ENCODE results near the gene DGLUCY. TPM values are rescaled to one million over a fixed set of nuclear protein-coding genes. Genes with fewer than 3 reads are reported as not detected.

DGLUCY gene
- total and polyA plus RNA-seq, 4 donors = 29.0 to 74.3 (median 52.1) TPM

DNA sequence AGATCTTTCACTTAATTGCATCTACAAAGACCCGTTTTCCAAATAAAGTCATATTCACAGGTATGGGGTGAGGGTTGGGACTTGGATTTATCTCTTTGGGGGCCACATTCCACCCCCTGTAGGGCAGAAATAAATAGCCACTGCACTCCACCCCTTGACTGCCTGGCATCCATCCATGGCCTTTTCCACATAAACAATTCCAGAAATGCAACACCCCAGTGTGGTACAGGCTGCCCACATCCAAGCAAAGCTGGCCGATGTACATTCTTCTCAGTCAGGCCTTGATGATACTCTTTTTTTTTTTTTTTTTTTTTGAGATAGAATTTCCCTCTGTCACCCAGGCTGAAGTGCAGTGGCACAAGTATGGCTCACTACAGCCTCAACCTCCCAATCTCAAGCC lies 12.9 kb downstream of the DGLUCY start:
- Histone ChIP-seq H3K9ac (ENCODE audit: insufficient read depth in 1 of 2, low read length in 2 of 2) (no peak overlapping the region), H3K4me1 (ENCODE audit: control insufficient read depth in 5 of 5, insufficient read depth in 5 of 5, low read length in 5 of 5) (peaks cover 0 to 9% (median 4%) of the 10 kb centered on the region in 5 donors), H3K4me3 (no peak overlapping the region), H3K36me3 (ENCODE audit: control insufficient read depth in 4 of 4, insufficient read depth in 4 of 4, low read length in 4 of 4) (peaks cover 2 to 14% (median 3%) of the 10 kb centered on the region in 4 donors), H3K9me3 (ENCODE audit: control insufficient read depth in 4 of 4, insufficient read depth in 3 of 4, low read length in 3 of 4) (no peaks in the 10 kb centered on the region), H3K27me3 (ENCODE audit: control insufficient read depth in 3 of 3, insufficient read depth in 3 of 3, low read length in 2 of 3) (no peaks in the 10 kb centered on the region), H3K27ac (ENCODE audit: low read depth in 1 of 2, low read length in 1 of 2) (no peak overlapping the region)
- ATAC-seq (ENCODE audit: insufficient read depth, low FRiP score) (no peak), DNase-seq (no peak)
- TF ChIP-seq, protein P1, sequence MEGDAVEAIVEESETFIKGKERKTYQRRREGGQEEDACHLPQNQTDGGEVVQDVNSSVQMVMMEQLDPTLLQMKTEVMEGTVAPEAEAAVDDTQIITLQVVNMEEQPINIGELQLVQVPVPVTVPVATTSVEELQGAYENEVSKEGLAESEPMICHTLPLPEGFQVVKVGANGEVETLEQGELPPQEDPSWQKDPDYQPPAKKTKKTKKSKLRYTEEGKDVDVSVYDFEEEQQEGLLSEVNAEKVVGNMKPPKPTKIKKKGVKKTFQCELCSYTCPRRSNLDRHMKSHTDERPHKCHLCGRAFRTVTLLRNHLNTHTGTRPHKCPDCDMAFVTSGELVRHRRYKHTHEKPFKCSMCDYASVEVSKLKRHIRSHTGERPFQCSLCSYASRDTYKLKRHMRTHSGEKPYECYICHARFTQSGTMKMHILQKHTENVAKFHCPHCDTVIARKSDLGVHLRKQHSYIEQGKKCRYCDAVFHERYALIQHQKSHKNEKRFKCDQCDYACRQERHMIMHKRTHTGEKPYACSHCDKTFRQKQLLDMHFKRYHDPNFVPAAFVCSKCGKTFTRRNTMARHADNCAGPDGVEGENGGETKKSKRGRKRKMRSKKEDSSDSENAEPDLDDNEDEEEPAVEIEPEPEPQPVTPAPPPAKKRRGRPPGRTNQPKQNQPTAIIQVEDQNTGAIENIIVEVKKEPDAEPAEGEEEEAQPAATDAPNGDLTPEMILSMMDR (IDR thresholded peaks at IDR 0.05; ENCODE audit: control extremely low read depth, extremely low read depth) = no peak
- WGBS, 2 donors = 85 to 92% methylated on average over 2 of the region's 2 CpGs

DNA sequence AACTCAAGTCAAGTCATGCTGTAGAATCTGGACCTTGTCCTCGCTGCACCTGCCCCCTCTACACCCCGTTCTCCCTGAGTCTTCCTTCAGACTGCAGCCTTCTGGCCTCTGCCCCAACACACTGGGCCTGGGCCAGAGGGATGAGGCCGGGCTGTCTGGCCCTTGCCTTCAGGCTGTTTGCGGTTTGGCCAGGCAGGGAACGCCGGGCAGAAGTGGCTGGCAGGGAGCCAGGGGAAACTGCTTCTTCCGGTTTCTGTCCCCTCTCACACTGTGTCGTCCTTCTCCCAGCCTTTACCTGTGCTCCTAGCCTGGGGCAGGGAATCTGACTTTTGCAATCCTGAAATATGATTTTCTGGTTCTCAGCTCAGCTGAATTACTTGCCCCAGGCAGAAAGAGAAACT lies 13.5 kb downstream of the DGLUCY start:
- Histone ChIP-seq H3K4me1 (ENCODE audit: control insufficient read depth in 5 of 5, insufficient read depth in 5 of 5, low read length in 5 of 5) (peaks cover 0 to 9% (median 4%) of the 10 kb centered on the region in 5 donors), H3K27me3 (ENCODE audit: control insufficient read depth in 3 of 3, insufficient read depth in 3 of 3, low read length in 2 of 3) (no peaks in the 10 kb centered on the region), H3K36me3 (ENCODE audit: control insufficient read depth in 4 of 4, insufficient read depth in 4 of 4, low read length in 4 of 4) (peaks cover 4 to 14% (median 5%) of the 10 kb centered on the region in 4 donors), H3K9ac (ENCODE audit: insufficient read depth in 1 of 2, low read length in 2 of 2) (no peak overlapping the region), H3K4me3 (no peak overlapping the region), H3K27ac (ENCODE audit: low read depth in 1 of 2, low read length in 1 of 2) (peak overlapping the region; percentile 42 to 71), H3K9me3 (ENCODE audit: control insufficient read depth in 4 of 4, insufficient read depth in 3 of 4, low read length in 3 of 4) (no peaks in the 10 kb centered on the region)
- ATAC-seq (ENCODE audit: insufficient read depth, low FRiP score) (peak; percentile 41), DNase-seq (peak in 2 of 3 donors; percentile 49 to 62)
- TF ChIP-seq, protein P1 (IDR thresholded peaks at IDR 0.05; ENCODE audit: control extremely low read depth, extremely low read depth) = no peak
- WGBS, 2 donors = 33 to 42% methylated on average over 8 of the region's 8 CpGs

DNA sequence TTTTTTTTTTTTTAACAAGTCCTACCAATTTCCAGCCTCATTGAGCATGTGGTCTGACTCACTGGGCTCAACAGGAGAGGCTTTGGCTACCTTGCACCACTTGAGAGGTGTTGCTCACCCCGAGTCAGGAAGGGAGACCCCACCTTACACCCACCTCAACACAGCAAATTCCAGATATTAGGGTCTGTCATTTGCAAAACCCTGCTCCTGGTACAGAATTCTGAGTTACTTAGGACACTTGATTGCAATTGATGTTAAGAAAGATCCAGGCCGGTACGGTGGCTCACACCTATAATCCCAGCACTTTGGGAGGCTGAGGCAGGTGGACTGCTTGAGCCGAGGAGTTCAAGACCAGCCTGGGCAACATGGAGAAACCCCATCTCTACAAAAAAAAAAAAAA lies 14.1 kb downstream of the DGLUCY start:
- Histone ChIP-seq H3K9ac (ENCODE audit: insufficient read depth in 1 of 2, low read length in 2 of 2) (no peak overlapping the region), H3K27ac (ENCODE audit: low read depth in 1 of 2, low read length in 1 of 2) (peak overlapping the region in 1 of 2 donors; percentile 71), H3K27me3 (ENCODE audit: control insufficient read depth in 3 of 3, insufficient read depth in 3 of 3, low read length in 2 of 3) (no peaks in the 10 kb centered on the region), H3K36me3 (ENCODE audit: control insufficient read depth in 4 of 4, insufficient read depth in 4 of 4, low read length in 4 of 4) (peaks cover 4 to 14% (median 8%) of the 10 kb centered on the region in 4 donors), H3K4me1 (ENCODE audit: control insufficient read depth in 5 of 5, insufficient read depth in 5 of 5, low read length in 5 of 5) (peaks cover 0 to 9% (median 4%) of the 10 kb centered on the region in 5 donors), H3K4me3 (no peak overlapping the region), H3K9me3 (ENCODE audit: control insufficient read depth in 4 of 4, insufficient read depth in 3 of 4, low read length in 3 of 4) (no peaks in the 10 kb centered on the region)
- 94 to 96% methylated on average over 4 of the region's 4 CpGs for WGBS, 2 donors
- DNase-seq (no peak), ATAC-seq (ENCODE audit: insufficient read depth, low FRiP score) (no peak)
- TF ChIP-seq, protein P1 (IDR thresholded peaks at IDR 0.05; ENCODE audit: control extremely low read depth, extremely low read depth) = no peak

DNA sequence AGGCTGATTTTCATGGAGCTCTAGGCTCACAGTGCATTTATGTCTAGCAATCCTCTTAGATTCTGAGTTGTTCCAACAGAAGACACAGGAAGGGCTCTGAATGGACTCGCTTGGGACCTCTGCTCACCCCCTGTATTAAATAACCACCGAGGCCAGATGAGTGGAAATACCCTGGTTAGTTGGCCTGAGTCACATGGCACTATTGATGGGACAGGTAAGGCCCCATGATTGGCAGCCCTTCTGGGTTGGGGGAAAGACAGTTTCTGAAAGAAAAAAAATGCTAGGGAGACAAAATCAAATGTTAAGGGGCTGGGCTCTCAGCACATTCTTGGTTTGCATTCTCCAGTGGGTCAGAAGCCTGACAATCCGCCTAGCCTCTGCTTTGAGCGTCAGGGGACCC lies 14.8 kb downstream of the DGLUCY start:
- Histone ChIP-seq H3K9ac (ENCODE audit: insufficient read depth in 1 of 2, low read length in 2 of 2) (no peak overlapping the region), H3K4me3 (no peak overlapping the region), H3K36me3 (ENCODE audit: control insufficient read depth in 4 of 4, insufficient read depth in 4 of 4, low read length in 4 of 4) (peaks cover 6 to 14% (median 8%) of the 10 kb centered on the region in 4 donors), H3K27ac (ENCODE audit: low read depth in 1 of 2, low read length in 1 of 2) (no peak overlapping the region), H3K9me3 (ENCODE audit: control insufficient read depth in 4 of 4, insufficient read depth in 3 of 4, low read length in 3 of 4) (no peaks in the 10 kb centered on the region), H3K4me1 (ENCODE audit: control insufficient read depth in 5 of 5, insufficient read depth in 5 of 5, low read length in 5 of 5) (peaks cover 0 to 9% (median 4%) of the 10 kb centered on the region in 5 donors), H3K27me3 (ENCODE audit: control insufficient read depth in 3 of 3, insufficient read depth in 3 of 3, low read length in 2 of 3) (no peaks in the 10 kb centered on the region)
- DNase-seq (no peak), ATAC-seq (ENCODE audit: insufficient read depth, low FRiP score) (no peak)
- WGBS, 2 donors = 81 to 92% methylated on average over 4 of the region's 4 CpGs
- TF ChIP-seq, protein P1 (IDR thresholded peaks at IDR 0.05; ENCODE audit: control extremely low read depth, extremely low read depth) = no peak

All from lung (tissue), 12 donors.